Activated T-cell treated with anti-CD3 and anti-CD28 coated beads, Interleukin-2, amount 50 U/mL, for 48 hours (primary cell): ENCODE measurements around the gene CFAP77.
A peak's percentile ranks its signal among the peaks of the same experiment; 100 is the strongest.
"Not testable (repeated sequence)": the region's sequence is repeated elsewhere in the genome, so short reads cannot be mapped to it uniquely, and the experiment has no call there.

Experiments used
- DNase-seq, 2 experiments: peaks; one replicate each; pipeline ENCODE4 v3.0.0-alpha.2; 2020

Gene CFAP77

DNA sequence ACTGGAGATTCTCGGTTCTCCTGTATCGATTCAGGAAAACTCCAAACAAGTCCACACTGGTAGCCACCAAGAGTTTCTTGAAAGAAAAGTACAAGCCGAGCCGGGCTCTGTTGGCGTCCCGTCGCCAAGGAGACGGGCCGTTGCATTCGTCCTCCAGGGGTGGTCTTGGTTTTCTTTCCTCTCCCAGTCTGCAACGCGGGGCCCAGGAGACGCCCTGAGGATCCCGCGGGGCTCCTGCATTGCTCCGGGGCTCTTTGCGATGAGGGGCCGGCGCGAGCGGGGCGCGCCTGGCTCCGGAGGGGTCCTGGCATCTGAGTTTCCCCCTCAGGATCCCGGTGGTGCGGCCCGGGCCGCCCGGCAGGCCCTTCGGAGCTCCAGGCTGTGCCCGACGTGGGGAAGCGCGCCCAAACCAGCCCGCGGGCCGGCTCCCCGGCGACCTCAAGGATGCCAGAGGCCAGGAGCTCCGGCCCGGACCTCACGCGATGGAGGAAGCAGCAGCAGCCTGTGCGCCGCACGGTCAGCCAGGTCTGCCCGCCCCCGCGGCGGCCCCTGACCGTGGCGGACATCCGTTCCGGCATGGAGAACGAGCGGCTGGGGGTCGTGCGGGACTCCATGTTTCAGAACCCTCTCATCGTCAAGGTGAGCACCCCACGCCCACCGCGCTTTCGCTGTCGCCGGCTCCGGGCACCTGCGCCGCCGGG is at the start of gene CFAP77:
CFAP77 (plus strand) TSS at position 384 of the 701 bp plus-strand sequence; CDS start at position 445, 61 bp downstream.
- DNase-seq: peak; percentile 58 to 62

DNA sequence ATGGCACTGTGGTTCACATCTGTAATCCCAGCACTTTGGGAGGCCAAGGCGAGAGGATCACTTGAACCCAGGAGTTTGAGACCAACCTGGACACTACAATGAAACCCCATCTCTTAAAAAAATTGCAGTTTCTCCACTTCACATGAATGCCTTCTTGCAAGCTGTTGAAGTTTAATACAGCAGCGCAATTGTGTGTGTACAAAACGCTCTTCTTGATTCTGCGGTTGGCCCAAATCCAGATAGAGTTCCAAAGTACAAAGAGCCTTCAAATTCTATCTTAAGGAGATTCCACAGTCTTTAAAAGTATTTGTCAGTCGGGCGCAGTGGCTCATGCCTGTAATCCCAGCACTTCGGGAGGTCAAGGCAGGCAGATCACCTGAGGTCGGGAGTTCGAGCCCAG is 45.9 kb upstream of the CFAP77 start:
- no peak for DNase-seq

DNA sequence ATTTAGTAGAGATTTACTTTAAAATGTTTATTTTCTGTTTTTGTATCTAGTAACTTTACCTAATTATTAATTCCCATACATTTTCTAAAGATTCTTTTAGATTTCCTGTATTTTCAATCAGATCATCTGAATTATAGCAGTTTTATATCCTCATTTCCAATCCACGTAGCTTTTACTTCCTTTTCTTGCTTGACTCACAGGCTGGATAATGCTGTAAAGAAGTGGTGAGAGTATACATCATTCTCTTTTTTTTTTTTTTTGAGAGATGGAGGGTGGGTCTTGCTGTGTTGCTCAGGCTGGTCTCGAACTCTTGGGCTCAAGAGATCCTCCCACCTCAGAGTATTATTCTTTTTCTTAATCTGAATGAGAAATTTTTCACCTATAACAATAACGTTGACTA is 44.0 kb upstream of the CFAP77 start:
- DNase-seq: no peak

DNA sequence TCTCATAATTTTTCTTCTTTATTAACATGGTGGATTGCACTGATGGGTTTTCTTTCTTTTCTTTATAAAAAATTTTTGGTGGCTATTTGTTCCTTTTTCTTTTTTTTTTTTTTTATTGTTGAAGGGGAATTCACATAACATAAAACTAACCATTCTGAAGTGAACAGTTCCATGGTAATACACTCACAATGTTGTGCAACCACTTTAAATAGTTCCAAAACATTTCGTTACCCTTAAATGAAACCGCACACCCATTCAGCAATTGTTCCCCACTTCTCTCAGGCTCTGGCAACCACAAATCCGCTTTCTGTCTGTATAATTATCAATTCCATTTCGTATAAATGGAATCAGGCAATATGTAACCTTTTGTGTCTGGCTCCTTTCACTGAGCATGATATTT is 43.5 kb upstream of the CFAP77 start:
- no peak for DNase-seq

DNA sequence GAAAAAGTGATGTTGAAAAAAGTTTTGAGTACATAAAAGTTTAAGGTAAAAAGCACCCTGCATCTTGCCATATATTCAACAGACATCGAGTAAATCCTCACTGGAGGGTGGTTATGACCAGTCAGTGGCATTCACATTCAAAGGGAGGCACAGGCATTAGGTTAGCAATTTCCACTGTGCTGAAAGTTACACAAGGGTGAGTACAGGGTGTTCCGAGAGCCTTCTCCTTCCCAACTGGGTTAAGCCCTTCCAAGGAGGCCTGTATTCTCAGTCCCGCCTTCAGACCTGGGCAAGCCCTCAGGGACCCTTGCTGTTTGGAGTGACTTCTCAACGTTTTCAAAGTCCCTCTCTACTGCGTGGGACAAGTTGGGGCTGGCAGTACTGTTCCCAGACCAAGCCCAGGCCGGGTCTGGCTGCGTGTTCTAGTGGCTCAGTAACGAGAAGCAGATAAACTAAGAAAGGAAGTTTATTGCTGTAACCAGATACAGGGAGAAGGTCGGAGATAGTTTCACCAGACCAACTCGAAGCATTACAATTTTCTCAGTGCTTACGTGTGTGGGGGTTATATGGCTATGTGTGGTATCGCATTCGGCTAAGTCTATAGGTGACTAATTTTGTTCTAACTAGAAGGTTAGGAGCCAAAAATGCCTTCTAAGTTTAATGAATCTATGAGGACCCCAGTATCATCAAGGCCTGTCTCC is 42.2 kb upstream of the CFAP77 start:
- DNase-seq: no peak

DNA sequence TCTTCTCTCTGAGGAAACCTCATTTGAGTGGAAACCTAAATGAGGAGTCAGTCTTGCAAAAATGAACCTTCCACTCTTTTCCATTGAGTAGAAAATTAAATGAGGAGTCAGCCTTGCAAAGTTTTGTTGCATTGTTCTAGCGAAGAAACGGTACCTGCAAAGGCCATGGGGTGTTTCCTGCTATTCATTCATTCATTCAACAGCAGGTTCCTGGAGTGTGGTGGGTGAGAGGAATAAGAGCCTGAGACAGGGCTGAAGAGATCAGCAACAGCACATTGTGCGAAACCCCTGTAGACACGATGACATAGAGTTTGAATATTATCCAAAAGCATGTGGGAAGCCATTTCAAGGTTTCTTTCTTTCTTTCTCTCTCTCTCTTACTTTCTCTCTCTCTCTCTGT is 40.6 kb upstream of the CFAP77 start:
- no peak for DNase-seq

DNA sequence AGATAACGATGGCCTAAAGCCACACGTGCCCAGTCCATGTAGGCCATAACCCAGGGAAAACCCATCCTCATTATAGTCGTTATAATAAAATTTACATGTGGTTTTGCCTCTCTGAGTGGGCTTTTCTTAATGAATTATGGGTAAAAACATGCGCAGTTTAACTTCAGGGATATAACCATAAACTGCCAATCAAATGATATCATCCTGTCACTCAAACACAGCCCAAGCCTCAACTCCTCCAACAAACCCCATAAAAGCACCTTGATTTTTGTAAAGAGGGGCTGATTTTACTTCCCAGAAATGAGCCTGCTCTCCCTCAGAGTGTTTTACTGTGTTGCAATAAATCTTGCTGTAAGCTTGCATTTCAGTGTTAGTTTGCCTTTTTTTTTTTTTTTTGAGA is 39.4 kb upstream of the CFAP77 start:
- no peak for DNase-seq

DNA sequence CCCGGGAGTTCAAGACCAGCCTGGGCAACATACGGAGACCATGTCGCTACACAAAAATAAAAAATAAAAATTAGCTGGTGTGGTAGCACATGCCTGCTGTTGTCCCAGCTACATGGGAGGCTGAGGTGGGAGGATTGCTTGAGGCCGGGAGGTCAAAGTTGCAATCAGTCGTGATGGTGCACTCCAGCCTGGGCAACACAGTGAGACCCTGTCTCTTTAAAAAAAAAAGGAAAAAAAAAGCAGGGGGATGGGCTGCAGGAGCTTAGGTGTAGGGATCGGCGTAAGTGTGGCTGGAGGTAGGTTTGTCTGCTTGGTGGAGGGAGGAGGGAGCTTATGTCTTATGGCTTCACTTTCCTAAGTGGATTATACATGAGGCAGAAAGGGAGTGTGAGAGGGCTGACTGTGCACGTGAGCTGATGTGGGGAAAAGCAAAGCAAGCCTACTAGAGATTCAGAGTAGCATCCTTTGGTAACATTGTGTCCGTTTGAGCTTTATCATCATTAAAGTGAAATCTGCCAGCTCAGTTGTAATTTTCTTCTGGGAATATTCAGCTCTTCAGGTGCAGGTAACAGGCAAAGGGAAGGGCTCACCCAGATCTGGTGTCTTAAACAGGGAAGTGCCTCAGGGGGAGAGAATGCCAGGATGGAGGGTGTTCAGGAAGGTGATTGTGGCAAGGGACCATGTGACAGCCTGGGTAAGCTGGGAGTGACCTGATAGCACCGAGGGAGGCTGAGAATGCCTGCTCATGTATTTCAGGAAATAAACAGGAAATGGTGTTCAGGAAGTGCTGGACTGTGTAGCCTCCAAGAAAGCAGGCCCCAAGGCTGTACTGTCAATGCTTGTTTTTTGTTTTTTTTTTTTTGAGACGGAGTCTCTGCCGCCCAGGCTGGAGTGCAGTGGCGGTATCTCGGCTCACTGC is 37.6 kb upstream of the CFAP77 start:
- DNase-seq: no peak

DNA sequence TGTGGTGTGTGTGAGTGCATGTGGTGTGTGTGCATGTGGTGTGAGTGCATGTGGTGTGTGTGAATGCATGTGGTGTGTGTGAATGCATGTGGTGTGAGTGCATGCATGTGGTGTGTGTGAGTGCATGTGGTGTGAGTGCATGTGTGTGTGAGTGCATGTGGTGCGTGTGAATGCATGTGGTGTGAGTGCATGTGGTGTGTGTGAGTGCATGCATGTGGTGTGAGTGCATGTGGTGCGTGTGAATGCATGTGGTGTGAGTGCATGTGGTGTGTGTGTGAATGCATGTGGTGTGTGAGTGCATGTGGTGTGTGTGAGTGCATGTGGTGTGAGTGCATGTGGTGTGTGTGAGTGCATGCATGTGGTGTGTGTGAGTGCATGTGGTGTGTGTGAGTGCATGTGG is 32.2 kb upstream of the CFAP77 start:
- DNase-seq: not testable (repeated sequence)

DNA sequence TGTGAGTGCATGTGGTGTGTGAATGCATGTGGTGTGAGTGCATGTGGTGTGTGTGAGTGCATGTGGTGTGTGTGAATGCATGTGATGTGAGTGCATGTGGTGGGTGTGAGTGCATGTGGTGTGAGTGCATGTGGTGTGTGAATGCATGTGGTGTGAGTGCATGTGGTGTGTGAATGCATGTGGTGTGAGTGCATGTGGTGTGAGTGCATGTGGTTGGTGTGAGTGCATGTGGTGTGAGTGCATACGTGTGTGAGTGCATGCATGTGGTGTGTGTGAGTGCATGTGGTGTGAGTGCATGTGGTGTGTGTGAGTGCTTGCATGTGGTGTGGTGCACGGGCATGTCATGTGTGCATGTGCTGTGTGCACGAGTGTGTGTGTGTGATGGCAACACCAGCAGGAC is 31.6 kb upstream of the CFAP77 start:
- not testable (repeated sequence) for DNase-seq

DNA sequence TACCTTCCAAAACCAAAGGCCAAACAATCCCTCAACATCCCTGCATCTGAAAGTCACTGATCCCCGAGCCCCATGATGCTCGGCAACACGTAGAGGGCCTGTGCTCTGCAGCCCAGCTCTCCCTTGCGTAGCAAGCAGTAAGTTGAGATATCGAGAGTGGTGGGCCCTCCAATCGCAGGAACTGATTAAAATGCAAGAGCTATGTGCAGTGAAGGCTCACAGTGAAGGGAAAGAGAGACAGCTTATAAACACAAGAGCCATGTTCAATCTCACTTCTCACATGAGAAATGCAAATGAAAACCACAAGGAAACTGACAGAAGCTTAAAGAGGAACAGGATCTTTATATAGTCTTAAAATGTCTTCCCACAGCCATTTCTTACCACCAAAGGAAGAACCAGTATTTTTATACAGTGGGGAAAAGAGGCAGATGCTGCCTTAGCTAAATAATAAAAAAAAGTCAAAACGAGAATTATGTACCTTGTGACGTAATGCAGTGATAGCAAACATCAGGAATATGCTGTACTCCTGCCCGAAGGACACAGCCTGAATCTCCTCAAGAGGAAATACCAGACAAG is 28.0 kb upstream of the CFAP77 start:
- no peak for DNase-seq

DNA sequence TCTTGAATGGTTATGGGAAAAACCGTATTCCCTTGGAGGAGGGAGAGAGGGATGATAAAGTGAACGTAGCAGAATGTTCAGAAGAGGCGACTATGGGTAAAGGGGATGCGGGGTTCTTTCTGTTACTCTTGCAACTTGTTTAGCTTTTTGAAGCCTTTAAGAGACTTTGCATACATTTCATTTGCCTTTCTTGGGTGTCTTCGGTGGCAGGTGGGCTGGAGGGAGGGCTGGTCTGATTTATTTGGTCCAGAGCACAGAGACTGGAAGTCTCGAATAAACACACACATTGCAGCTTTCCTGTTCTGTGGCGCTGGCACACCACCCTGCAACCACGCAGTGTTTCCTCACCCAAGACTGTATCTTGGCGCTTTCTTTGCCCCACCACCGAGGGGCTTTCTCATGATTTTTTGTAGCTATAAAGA is 26.5 kb upstream of the CFAP77 start:
- DNase-seq: no peak

DNA sequence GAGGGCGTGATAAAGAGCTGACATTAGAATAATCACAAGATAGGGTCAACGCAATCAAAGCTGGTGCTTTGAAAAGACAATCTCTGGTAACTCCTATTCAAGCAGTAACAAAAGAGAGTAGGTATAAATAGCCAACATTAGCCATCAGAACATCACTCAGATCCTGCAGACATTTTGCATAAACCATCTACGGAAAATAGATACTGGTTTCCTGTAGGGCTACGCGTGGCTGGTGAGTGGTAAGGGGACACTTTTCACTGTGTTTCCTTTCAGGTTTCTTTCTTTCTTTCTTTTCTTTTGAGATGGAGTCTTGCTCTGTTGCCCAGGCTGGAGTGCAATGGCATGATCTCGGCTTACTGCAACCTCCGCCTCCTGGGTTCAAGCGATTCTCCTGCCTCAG is 25.6 kb upstream of the CFAP77 start:
- no peak for DNase-seq

DNA sequence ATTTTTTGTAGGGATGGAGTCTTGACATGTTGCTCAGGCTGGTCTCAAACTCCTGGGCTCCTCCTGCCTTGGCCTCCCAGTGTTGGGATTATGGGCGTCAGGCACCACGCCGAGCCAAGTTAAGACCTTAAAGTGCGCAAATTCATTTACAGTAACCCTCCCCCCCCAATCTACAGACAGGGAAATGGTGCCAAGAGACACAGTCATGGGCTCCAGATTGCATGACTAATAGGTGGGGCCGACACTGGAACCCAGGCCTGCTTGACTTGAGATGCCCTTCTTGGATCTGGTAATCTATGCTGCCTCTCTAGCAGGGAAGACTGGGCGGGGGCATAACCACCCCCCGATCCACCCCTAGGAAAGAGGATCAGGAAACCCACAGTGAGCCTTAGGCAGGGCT is 22.9 kb upstream of the CFAP77 start:
- DNase-seq: no peak

DNA sequence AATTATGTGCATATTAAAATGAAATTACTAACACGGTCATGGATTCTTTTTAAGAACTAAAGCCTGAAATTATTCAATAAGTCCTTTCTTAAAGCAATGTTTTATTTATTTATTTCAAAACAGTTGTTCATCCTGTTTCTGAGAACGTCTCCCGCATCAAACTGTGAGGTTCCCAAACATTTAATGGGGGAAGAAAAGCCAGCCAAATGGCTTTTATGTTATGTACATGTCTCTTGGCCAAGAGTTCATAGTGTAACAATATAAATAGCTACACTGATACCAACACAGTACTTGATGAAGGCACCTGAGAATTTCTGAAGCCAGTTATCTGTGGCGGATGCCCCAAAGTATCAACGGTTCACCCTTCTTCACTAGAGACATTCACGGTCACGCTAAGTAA is 19.0 kb upstream of the CFAP77 start:
- DNase-seq: no peak

DNA sequence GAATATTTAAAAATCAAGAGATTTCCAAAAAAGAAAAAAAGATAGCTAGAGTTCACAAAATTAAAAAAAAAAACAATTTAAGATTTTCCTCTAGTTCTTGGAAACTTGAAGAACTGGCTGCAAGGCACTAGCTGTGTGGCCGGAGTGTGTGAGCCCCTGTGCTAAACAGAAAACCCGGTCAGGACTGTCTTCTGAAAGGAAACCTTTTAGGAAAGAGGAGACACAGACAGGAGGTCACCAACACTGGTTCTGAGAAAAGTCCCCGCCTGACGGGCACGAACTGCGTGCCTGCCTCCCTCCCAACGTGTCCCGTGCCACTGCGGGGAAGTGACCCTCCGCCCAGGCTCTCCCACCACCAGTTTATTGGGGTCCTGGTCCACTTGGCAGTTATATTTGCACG is 18.6 kb upstream of the CFAP77 start:
- DNase-seq: no peak

DNA sequence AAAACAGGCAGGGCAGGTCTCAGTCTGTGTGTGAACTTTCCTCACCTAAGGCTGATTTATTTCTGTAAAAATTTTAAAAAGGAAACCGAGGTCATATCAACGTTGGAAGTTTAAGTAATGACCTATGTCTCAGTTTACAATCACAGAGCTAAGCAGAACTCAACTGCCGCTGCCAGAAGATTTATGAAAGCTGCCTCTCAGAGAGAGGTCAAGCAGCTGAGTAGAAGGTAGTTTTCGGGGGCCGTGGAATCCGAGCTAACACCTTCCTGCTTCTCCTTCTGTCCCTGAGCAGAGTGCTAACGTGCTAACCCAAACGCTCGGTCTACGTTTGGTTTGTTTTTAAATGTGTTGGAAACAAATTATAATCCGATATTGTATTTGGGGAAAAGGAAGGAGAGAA is 14.5 kb upstream of the CFAP77 start:
- no peak for DNase-seq

DNA sequence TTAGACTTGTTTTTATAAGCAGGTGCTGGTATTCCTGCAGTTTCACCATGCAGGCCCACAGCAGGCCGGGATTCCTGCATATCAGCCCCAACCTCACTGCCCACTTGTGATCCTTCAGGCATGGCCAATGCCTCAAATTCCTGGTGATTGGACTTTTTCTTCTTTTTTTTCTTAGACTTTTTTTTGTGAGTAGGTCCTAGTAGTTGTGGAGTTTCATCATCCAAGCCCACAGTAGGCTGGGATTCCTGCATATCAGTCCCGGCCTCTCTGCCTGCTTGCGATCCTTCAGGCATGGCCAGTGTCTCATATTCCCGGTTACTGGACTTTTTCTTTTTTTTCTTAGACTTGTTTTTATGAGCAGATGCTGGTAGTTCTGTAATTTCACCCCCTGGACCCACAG is 8.2 kb upstream of the CFAP77 start:
- no peak for DNase-seq

DNA sequence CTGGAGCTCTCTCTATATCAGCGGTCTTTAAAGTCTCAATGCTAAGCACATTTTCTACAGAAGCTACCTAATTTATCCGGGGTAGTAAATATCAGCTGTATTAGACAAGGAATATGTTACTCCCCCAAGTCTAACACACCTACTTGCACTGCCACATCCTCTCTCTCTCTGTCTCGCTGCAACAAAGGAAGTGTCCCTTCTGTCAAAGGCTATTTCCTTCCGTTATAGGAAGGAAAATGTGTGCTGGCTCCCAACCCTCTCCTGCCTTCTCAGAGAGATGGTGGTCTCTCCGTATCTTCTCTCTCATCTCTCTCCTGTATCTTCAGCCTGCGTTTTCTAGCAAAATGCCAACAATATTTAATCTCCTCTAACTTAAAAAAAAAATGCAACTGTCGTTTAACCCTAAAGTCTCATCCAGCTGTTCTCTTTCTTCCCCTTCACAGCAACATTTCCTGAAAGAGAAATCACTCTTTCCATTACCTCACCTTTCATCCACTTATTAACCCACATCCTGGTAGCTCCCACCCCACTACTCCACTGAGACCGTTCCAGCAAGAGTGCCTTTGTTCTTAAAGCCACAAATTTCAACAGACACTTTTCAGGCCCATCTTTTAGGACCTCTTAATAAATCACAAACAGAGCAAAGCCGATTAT is 5.7 kb upstream of the CFAP77 start:
- peak; percentile 21 to 28 for DNase-seq

DNA sequence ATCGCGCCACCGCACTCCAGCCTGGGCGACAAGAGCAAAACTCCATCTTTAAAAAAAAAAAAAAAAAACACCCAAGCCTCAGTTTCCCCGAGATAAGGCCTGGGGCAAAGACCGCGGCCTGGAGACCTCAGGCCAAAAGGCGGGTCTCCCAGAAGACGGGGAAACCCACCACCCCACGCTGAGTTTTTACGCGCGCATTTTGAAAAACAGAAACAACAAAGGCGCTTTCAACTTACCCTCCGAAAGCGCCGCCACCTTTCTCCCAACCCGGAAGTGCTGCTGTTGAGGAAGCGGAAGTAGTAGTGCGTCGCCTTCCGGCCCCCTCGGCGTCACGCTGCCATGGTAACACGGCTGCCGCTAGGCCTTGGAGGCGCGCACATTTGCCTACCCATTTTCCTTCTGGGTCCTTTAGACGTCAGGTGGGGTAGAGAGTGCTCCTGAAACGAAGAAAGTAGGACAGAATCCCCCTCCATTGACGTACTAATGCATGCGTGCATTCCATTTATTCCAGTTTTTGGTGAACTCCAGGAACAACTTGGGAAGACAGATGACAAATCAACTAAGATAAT is 3.4 kb upstream of the CFAP77 start, which contains the start of gene TTF1:
TTF1 (minus strand) TSS at position 287 of the 569 bp plus-strand sequence. CDS start 4,019 bp downstream, outside the sequence.
- peak; percentile 91 to 94 for DNase-seq

DNA sequence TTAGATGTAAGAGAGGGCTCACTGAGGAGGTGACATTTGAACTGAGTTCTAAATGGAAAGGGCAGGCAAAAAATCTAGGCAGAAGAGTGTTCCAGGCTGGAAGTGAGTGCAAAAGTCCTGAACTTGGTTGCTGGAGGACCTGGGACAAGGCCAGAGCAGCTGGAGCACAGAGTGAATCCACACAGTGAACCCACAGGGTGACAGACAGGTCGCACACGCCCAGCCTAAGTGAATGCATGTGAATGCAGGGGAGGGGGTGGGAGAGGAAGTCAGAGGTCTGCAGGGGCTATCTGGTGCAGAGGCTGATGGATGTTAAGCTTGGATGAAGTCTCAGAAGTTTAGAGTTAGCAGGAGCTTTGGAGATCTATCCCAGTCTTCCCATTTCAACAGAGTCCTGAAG is 2.8 kb upstream of the CFAP77 start:
- no peak for DNase-seq

DNA sequence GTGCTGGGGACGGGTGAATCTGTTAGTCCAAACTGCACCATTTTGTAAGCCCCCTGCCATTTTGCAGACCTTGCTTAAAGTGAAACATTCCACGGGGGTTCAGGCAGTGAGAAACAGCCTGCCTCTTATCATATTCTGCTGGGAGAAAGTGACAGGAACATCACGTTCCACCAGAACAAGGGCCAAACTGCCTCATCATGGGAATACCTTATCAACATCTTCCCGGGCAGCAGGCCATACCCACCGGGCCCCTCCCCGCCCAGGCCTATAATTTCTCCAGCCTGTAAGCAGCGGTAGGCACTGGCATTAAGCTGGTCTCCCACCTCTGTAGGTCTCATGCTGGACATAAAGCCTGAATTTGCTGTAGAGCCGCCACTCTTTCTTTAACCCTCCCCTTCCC is 1.5 kb upstream of the CFAP77 start:
- no peak for DNase-seq
